Panc1 (cell line): ENCODE results near the gene C17orf50. TPM values are rescaled to one million over a fixed set of nuclear protein-coding genes. Genes with fewer than 3 reads are reported as not detected.
A peak's percentile ranks its signal among the peaks of the same experiment; 100 is the strongest.

Experiments
- ATAC-seq: fragments of 200-7000 bp; cut with Tn5 transposase; 2 replicates; pipeline ENCODE4 v1.9.1; 2020; ENCODE audit warnings: mild to moderate bottlenecking, moderate library complexity
- BruUV-seq: library from RNA; stranded (reverse); fragments of 400-500 nt; replicated peaks from 2 replicates; lab custom pipeline; 2021; lab: Mats Ljungman, UMichigan
- CTCF ChIA-PET: fragments of 300-600 bp; sonication (Branson Sonifier 250); formaldehyde crosslinking; loops from one replicate; lab custom pipeline; 2022; ENCODE audit warnings: antibody characterized with exemption; lab: Charles Lee
- POLR2A ChIA-PET: fragments of 300-600 bp; sonication (Branson Sonifier 250); formaldehyde crosslinking; loops from one replicate; lab custom pipeline; 2022; ENCODE audit warnings: antibody characterized with exemption; lab: Charles Lee
- DNase-seq: peaks from one replicate; pipeline ENCODE4 v3.0.0-alpha.2; 2010; ENCODE audit warnings: low read depth, low spot score
- H3K27ac ChIP-seq: 2 replicates; pipeline ENCODE4 v1.5.1; 2011; ENCODE audit warnings: mild to moderate bottlenecking, low read length, inconsistent platforms
- H3K27me3 ChIP-seq: fragments of 200-500 bp; sonication (Bioruptor generic); 2 replicates; pipeline ENCODE4 v1.6.0; 2014; ENCODE audit warnings: low read length, inconsistent platforms; ENCODE audit not compliant: control insufficient read depth, insufficient read depth
- H3K36me3 ChIP-seq: fragments of 200-500 bp; sonication (Bioruptor generic); 2 replicates; pipeline ENCODE4 v1.5.1; 2014; ENCODE audit warnings: inconsistent platforms, mild to moderate bottlenecking, low read length, moderate library complexity; ENCODE audit not compliant: control insufficient read depth, insufficient read depth
- H3K4me1 ChIP-seq: 2 replicates; pipeline ENCODE4 v1.5.1; 2011; ENCODE audit warnings: inconsistent platforms, mild to moderate bottlenecking, low read length, moderate library complexity; ENCODE audit not compliant: control insufficient read depth, insufficient read depth
- H3K4me3 ChIP-seq, 2 experiments: 2 replicates each; pipeline ENCODE4 v1.5.1; 2011 to 2012; ENCODE audit warnings: low read depth in 2 of 2, low read length in 2 of 2, mild to moderate bottlenecking in 2 of 2, inconsistent platforms in 1 of 2, moderate library complexity in 1 of 2
- H3K9me3 ChIP-seq: fragments of 200-500 bp; sonication (Bioruptor generic); 2 replicates; pipeline ENCODE4 v1.5.1; 2014; ENCODE audit warnings: low read depth, mild to moderate bottlenecking, inconsistent platforms, low read length, moderate library complexity; ENCODE audit not compliant: control insufficient read depth, insufficient read depth
- CTCF ChIP-seq: fragments of 450-650 bp; IDR thresholded peaks from 2 replicates; pipeline ENCODE4 v1.5.1; 2017; ENCODE audit warnings: mild to moderate bottlenecking
- POLR2AphosphoS5 ChIP-seq: IDR thresholded peaks from 2 replicates; pipeline ENCODE4 v1.6.1; 2012; ENCODE audit warnings: mild to moderate bottlenecking, low read depth, low read length, moderate library complexity
- REST ChIP-seq, 2 experiments: IDR thresholded peaks; 2 replicates each; pipeline ENCODE4 v1.6.1; 2011 to 2012; ENCODE audit warnings: low read depth in 2 of 2, control low read depth in 1 of 2, low read length in 1 of 2, mild to moderate bottlenecking in 1 of 2, moderate library complexity in 1 of 2; ENCODE audit not compliant: insufficient read depth in 1 of 2
- SIN3A ChIP-seq: IDR thresholded peaks from 2 replicates; pipeline ENCODE4 v1.6.1; 2012; ENCODE audit warnings: low read depth, mild to moderate bottlenecking, low read length, moderate library complexity, borderline replicate concordance; ENCODE audit not compliant: insufficient read depth
- TCF7L2 ChIP-seq: IDR thresholded peaks from 2 replicates; pipeline ENCODE4 v1.6.1; 2011; ENCODE audit warnings: mild to moderate bottlenecking, low read depth, low read length, inconsistent platforms
- in situ Hi-C: cut with HindIII; loops from 2 replicates; pipeline ENCODE4 v1.10.0; 2016; ENCODE audit warnings: low sequenced_read_pairs, low pct_unique_long_range_greater_than_20kb
- intact Hi-C: fragments of 100-400 bp; cut with micrococcal nuclease; formaldehyde crosslinking; loops from one replicate; pipeline ENCODE4 v1.10.0; 2022; ENCODE audit not compliant: unreplicated experiment
- total RNA-seq: library from RNA; stranded (reverse); gene quantifications from one replicate; pipeline ENCODE4 v1.2.1, GENCODE V29; 2021; ENCODE audit not compliant: unreplicated experiment

The C17orf50 gene
- total RNA-seq, 1 experiment from 2014 or later, result not detected

- TF ChIP-seq CTCF, result no peak
- TF ChIP-seq POLR2AphosphoS5, result no peak
- no peak for TF ChIP-seq REST (IDR thresholded peaks at IDR 0.05; ENCODE audit: insufficient read depth in 1 of 2, low read depth in 2 of 2, low read length in 1 of 2)
- TF ChIP-seq TCF7L2, result no peak
- no peaks in the 10 kb centered on the region for H3K9me3 ChIP-seq
- peaks cover 11% of the 10 kb centered on the region for H3K36me3 ChIP-seq
- in situ Hi-C loops (no loop called here), intact Hi-C loops (no loop called here)
- ChIA-PET CTCF (interaction anchor here (1.0 to 2.2 kb wide), 2 partner anchors 10 to 18 kb away, joined by 4 to 8 read pairs; no protein-coding TSS in a partner anchor), POLR2A (no interaction called here)
- H3K27ac ChIP-seq, result no peak overlapping the region
- ATAC-seq (no peak), DNase-seq (no peak)
- BruUV-seq, result no TSS peak
- no peaks in the 10 kb centered on the region for H3K27me3 ChIP-seq
- H3K4me1 ChIP-seq, result peaks cover 11% of the 10 kb centered on the region
- no peak overlapping the region for H3K4me3 ChIP-seq
Observed at GRCh38 chr17:35729405-35729833, 31.3 kb upstream of the C17orf50 start.

GRCh38 chr17:35730400-35731005, 30.2 kb upstream of the C17orf50 start:
- no peaks in the 10 kb centered on the region for H3K36me3 ChIP-seq
- ChIA-PET POLR2A (no interaction called here), CTCF (interaction anchor here (2.2 kb wide), 1 partner anchor 17 kb away, joined by 8 read pairs; no protein-coding TSS in a partner anchor)
- ATAC-seq (peak; percentile 18; the same call in 1 of the 2 replicates), DNase-seq (no peak)
- in situ Hi-C loops, result no loop called here
- no peak overlapping the region for H3K27ac ChIP-seq
- H3K27me3 ChIP-seq, result no peaks in the 10 kb centered on the region
- BruUV-seq, result no TSS peak
- H3K4me3 ChIP-seq, result no peak overlapping the region
- TF ChIP-seq REST (IDR thresholded peaks at IDR 0.05; ENCODE audit: insufficient read depth in 1 of 2, low read depth in 2 of 2, low read length in 1 of 2) (no peak), POLR2AphosphoS5 (no peak), SIN3A (no peak), TCF7L2 (no peak), CTCF (no peak)
- intact Hi-C loops, result no loop called here
- H3K4me1 ChIP-seq, result peaks cover 11% of the 10 kb centered on the region
- H3K9me3 ChIP-seq, result no peaks in the 10 kb centered on the region
